GDM1 (cell line): ENCODE results near the gene THOC5.
"Not testable (repeated sequence)": the region's sequence is repeated elsewhere in the genome, so short reads cannot be mapped to it uniquely, and the experiment has no call there.

Experiments used
- DNase-seq: peaks from one replicate; lab custom pipeline; 2025; lab: John Stamatoyannopoulos, UW

Gene THOC5

DNA sequence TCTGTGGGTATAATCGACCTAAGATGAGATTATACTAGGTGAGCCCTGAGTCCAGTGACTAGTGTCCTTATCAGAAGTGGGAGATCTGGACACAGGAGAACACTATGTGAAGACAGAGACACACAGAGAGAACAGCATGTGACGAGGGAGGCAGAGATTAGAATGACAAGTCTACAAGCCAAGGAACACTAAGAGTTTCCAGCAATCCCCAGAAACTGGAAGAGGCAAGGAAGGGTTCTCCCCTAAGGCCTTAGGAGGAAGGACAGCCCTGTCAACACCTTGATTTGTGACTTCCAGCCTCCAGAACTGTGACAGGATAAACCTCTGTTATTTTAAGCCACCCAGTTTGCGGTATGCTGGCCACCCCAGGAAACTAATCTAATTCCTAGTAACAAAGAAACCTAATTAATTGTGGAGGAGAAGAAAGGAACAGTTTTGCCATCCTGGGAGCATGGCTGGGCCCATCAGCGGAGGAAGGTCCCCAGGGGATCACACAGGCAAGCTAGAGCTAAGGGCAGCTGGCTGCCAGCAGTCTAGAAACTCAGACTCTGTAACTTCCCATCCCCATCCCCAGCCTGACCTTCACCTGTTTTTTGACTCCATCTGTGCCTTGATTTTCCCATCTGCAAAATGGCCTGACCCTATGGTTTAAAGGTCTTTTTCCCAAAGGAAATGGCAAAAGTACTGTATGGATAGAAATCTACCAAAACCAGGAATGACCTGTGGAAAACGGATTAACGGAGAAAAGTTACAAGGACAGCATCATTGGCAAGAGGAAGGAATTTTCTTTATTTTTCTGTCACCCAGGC is 10.3 kb upstream of the THOC5 start:
- DNase-seq: no peak

DNA sequence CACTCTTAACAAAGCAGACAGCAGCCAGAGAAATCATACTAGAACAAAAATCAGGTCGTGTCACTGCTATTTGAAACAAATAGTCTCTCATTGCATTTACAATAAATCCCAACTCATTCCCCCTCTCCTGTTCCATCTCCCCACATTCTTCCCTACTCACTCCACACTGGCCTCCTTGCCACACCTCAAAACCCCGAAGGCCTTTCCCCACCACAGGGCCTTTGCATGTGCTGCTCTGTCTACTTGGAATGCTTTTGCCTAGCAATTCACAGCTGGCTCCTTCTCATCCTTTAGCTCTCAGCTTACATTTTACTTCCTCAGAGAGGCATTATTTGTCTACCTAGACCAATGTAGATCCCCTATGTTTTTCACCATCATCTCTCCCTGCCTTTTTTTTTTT is 6.3 kb upstream of the THOC5 start:
- no peak for DNase-seq

DNA sequence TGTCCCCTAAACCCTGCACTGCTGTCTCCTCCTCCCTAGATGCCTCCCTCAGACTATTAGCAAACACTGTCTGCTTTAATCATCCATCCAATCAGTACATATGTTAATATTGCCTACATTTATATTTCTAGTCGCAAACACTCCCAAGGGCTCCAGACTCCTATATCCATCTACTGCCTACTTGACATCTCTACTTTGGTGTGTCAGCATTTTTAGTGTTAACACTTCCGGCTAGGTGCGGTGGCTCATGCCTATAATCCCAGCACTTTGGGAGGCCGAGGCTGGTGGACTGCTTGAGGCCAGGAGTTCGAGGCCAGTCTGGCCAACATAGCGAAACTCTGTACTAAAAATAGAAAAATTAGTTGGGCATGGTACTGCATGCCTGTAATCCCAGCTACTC is 5.5 kb upstream of the THOC5 start:
- DNase-seq: no peak

DNA sequence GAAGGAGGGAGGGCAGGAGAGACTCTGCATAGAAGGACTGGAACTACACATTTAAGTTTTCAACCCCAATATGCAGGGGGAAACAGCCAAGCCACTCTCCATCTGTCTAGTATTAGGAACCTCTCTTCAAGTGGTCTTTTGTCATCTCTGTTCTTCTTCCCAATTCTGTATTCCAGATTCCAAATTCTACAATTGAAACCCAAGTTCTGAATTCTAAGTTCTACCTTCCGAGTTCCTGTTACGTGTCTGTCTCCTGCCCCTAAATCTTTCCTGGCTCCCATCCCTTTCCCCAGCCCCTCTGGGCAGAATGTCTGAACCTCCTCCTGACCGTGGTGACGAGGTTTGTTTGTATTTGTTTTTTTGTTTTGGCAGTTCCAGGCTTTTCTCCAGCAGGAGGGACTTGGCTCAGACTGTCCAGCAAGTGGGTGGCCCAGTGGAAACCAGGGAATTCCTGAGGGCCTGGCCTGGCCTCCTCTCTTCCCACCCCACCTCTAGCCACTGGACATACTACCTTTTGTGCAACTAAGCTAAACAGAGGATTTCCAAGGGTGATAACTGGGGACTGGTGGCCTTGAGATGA is 1.6 kb upstream of the THOC5 start:
- DNase-seq: no peak

DNA sequence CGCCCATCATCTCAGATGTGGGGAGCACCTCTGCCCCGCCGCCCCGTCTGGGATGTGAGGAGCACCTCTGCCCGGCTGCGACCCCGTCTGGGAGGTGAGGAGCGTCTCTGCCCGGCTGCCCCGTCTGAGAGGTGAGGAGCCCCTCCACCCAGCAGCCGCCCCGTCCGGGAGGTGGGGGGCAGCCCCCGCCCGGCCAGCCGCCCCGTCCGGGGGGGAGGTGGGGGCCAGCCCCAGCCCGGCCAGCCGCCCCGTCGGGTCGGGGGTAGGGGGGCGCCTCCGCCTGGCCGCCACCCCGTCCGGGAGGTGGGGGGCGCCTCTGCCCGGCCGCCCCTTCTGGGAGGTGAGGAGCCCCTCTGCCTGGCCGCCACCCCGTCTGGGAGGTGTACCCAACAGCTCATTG is 1.2 kb downstream of the THOC5 start:
- DNase-seq: not testable (repeated sequence)

DNA sequence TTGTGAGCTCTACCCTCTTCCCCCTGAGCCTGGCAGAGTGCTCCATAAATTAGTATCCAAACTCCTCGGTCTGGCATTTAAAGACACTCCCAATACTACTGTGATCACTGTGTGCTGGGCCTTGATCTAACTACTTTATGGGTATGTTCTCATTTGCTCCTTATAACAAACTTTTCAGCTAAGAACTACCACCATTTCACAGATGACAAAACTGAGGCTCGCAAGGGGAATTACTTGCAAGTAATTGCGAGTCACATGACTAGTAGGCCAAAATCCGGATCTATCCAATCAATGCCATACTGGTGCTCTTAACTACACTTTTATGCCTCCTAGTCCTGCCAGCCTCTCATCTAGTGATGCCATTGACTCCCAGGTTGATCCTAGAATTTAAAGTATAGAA is 3.6 kb downstream of the THOC5 start:
- DNase-seq: no peak

DNA sequence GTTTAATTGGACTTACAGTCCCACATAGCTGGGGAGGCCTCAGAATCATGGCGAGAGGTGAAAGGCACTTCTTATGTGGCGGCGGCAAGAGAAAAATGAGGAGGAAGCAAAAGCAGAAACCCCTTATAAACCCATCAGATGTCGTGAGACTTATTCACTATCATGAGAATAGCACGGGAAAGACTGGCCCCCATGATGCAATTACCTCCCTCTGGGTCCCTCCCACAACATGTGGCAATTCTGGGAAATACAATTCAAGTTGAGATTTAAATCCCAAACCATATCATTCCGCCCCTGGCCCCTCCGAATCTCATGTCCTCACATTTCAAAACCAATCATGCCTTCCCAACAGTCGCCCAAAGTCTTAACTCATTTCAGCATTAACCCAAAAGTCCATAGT is 8.5 kb downstream of the THOC5 start:
- not testable (repeated sequence) for DNase-seq

DNA sequence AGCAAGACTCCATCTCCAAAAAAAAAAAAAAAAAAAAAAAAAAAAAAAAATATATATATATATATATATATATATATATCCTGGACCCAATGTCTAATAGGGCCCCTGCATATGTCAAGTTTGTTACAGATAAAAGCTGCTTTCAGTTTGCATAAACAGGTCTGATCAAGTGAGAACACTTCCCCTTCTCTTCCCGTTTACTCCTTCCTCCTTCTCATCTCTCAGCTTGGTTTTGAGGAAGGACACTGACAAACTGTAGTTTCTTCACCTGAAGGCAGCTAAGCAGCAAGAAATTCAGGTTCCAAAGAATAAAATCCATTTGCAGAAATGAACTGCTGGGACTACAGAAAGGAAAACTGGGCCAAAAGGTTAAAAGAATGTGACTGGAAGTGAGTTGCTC is 11.7 kb downstream of the THOC5 start:
- peak; percentile 7 for DNase-seq

DNA sequence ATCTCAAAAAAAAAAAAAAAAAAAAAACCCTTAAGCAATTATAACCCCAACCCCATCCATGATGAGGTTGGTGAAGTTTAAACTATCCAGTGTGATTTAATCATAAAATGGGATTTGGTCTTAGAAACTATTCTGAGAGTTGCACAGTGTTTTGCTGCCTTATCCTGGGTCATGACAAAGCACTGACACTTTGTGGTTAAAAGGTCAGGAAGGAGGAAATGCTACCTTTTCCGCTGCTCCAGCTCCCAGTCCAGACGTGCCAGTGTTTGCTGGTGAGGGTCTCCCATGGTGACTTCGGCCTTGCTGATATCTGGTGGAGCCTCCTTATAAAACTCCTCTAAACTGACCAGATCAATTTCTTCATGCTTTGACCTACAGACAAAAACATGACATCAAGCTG is 14.5 kb downstream of the THOC5 start:
- no peak for DNase-seq

DNA sequence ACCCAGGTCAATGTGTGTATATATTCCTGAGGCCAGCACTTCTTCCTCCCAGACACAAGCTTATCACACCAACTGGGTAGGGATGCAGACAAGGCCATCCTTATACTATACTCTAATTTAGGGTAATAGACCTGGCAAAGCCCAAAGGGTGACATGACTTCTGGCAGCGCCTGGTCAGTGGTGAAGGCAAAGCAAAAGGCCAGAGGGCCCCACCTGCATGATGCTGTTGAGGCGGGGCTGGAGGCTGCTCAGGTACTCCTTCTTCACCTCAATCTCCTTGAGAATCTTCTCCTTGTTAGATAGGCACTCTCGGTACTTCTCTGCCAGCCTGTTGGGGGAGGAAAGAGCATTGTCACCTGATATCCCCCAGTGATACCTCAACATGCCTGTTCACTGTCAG is 17.1 kb downstream of the THOC5 start:
- DNase-seq: no peak

DNA sequence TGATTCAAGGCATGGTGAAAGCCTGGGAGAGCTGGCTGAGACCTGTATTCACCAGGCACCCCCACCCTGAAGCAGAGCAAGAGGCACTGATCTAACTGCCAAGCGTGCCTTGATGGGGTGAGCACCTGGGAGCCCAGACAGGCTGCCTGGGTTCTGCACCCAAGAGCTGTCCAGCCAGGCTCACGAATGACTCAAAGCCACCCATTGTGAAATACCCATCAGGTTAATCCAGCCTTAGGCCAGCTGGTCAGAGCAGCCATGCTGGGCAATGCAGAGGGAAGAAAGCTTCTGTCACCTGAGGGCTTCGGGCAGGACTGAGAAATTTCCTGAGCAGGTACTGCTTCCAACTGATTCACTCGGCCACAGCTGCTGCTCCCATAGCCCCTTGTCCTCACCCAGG is 22.1 kb downstream of the THOC5 start:
- no peak for DNase-seq

DNA sequence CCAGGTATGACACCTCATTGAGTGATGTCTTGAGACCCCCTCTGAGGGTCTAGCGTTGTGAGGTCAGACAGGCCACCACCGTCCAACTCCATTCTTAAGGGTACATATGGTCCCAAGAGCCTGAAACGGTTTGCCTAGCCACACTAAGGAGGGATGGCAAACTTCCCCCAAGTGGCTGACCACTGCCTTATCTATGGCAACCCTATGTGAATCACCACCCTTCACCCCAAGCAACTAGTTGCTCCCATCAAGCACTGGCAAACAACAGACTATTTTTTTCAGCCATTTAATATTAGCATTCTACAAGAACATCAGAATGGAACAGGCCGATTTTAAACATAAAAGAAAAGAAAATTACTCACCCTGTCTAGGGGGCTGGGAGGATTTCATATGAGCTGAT is 22.8 kb downstream of the THOC5 start:
- DNase-seq: no peak

DNA sequence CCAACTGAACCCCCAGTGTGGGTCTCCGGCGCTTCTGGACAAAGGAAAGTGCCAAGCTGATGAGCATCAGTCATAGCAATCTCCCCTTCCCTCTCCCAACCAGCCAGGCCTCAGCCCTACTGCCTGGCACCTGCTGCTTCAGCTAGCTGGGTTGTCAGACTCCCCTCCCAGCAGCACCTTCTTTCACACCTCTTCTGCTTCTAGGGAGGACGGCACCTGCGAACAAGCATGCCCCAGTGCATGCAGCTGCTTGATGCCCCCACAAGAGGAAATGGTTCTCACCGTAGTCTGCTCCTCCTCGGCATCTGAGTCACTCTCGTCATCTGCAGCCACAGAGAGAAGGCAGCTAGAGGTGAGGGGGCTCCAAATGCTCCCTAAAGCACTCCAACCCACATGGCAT is 25.4 kb downstream of the THOC5 start:
- DNase-seq: no peak

DNA sequence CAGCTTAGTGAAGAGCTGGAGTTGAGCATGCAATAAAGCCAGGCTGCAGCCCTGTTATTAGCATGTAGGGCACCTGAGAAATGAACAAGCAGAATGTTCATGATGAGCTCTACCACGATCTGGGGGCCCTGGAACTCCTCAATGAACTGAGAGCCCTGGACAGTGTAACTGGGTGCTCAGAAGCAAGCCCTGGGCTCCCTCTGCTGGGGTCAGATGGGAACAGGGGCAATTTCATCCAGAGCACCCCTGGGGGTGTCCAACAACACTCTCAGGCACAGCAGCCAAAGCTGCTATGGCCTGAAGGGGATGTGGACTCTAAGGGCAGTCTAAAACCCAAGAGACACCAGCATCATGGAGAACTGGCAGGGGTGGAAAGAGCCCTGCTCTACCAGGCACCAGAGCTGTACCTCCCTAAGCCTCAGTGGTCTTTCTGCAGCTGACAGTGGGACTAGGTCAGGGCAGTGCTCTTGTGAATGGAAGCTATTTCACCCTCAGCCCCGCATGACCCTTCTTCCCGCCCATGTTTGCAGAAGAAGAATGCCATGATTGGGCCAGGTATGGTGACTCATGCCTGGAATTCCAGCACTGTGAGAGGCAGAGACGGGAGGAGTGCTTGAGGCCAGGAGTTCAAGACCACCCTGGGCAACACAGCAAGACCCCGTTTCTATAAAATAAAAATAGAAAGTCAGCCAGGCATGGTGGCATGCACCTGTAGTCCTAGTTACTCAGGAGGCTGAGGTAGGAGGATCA is 28.9 kb downstream of the THOC5 start:
- no peak for DNase-seq

DNA sequence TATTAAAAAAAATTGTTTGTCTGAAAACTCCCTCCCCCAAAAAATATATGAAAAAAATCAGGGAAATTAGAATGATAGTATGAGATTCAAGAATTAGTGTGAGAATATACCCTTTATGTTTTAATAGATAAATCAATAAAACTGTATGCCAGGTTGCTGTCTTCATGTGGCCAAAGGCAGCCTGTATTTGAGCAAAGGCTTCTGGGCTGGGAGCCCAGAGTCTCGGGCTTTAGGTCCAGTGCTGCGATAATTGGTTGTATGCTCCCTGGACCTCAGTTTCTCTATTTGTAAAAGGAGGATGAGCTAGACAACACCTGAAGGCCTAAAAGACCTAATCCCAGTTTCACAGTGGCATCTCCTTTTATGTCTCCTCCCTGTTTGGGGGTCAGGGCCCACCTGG is 29.8 kb downstream of the THOC5 start:
- no peak for DNase-seq

DNA sequence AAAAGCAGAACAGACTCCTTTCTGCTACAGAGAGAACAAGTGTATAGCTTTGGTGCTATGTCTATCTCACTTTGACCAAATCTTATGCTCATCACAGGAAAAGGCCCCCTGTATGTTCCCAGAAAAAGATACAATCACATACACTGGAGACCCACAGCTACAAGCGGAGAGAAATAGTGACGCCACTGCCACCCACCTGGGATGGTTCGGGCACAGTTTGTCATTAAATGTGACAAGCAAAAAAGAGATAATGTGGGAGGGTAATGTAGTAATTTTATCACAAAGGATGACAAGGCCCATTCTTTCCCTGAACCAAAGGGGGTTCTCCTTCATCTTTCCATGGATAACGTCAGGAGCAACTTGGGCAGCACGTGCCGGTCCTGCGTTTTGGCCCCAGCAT is 32.0 kb downstream of the THOC5 start:
- DNase-seq: no peak

DNA sequence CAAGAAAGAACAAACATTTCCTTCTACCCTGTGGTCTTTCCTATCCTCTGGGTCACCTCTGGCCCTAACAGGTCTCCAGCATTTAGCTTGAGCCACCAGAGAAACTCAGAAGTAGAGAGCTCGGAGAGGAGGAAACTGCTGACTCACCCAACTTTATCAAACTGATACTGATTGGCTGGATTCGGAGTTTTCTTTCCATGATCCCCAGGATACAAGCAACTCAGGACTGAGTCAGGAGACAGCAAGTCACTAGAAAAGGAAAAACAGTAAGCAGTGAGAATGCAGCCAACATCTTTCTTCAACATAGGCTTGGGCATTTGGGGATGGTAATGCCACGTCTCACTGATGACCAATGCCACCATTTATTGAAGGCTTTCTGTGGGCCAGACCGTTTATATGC is 32.7 kb downstream of the THOC5 start:
- DNase-seq: no peak

DNA sequence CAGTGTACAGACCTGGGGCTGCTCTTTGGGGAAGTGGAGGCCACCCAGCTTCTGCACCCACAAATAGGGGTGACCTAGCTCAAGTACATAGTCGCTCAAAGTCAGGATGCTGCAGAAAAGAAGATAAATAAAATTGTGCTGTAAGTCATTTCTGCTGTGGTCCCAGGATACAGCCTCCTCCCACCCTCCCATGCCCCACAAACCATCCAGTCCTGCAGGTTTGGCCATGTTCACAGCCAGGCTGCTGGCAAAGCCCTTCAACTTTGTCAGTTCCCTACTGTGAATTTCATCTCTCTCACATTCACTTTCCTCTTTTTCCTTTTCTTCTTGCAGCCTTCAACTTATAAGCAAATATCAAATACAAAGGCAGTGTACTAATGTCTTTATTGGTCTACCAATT is 33.6 kb downstream of the THOC5 start:
- DNase-seq: no peak

DNA sequence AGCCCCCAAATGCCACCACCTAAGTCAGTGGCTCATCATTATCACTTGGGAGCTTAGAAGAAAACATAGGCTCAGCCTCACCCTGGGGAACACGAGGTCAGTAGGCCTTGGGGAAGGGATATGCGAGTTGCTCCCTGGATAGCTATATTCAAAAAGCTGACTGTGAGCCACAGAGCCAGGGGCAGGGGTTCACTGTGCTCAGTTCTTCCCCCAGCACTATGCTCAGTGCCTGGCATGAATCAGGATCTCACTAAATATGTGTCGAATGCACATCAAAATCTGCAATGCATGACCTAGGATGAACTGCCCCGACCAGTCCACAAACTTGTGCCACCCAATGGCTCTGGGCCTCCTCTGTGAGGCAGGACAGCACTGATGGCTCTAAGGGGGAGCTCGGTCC is 35.1 kb downstream of the THOC5 start:
- DNase-seq: no peak

DNA sequence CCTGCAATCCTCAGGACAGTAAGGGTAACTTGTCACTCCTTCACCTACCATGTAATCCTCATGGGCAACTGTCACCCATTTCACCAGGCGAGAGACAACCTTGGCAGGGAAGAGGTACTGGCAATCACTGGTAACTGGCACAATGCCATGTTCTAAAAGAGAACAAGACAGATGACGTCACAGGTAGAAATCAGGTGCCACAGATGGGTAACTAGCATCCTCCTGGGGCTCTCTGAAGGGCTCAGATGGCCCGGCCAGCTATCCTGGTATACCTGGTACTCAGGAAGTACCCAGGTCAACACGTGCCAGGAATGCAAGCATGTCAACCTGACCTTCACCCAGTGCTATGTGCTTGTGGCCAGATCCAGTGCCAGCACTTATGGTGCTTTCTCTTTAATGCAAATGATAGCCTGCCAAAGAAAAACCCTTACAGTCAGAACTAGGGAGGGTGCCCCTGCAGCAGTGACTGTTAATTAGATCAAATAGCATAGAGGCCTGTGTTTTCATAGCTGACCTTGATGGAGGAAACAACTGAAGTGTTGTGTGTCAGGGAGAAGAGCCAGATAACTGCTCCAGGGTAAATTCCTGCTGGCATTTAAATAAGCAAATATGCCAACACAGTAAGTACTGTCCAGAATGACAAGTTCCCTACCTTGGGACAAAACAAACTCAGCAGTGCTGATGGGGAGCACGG is 36.2 kb downstream of the THOC5 start:
- no peak for DNase-seq

DNA sequence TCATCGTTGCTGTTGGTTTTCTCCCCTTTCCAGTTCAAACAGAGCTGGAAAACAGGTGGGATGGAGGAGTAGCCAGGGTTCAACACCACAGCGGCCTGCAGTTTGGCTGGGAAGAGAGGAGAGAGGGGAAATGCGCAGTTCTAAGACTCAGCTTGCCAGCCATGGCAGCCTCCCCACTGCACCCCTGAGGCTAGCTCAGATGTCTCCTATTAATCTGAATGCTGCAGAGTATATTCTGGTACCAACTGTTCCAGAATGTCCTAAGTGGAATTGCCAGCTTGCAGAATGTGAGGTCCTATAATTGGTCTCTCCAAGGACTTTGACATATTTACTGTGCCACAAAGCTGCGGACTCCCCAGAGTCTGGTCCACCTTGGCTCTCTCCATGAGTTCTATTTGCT is 41.5 kb downstream of the THOC5 start:
- no peak for DNase-seq

DNA sequence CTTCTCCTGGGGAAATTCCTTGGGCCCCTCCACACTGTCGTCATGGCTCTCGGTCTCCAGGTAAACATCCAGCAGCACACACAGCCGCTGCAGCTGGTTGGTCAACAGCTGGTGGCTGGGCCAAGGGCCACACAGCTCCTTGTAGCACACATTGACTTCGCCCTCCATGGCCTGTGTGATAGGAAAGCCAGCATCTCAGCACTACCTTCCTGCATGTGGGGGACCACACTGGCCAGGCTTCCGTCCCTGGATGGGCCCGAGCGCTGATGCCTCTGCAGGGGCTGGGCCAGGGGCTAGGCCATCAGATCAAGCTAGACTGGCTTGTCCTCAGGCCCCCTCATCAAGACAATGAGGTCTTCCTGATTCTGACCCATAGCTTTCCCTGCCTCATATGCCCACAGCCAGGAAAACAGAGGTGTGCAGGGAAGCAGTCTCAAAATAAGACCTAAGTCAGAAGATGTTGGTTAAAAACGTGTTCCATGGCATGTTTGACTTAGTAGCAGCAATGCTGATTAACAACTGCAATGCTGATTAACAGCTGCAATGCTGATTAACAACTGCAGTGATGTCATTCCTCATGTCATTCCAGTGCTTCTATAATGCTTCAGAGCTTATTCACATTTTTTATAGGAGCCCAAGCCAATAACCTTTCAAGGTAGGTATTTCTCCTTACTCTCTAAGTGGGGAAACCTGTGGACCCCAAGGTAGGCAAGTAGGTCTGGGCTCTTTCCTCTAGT is 42.3 kb downstream of the THOC5 start:
- DNase-seq: no peak
